Left cardiac atrium (tissue), 4 donors: ENCODE measurements around the gene TARS1. TPM values are rescaled to one million over a fixed set of nuclear protein-coding genes. Genes with fewer than 3 reads are reported as not detected.
"Not testable (repeated sequence)": the region's sequence is repeated elsewhere in the genome, so short reads cannot be mapped to it uniquely, and the experiment has no call there.

Source experiments
- ATAC-seq, 2 donors: fragments of 200-7000 bp; cut with Tn5 transposase; one replicate each; pipeline ENCODE4 v1.9.1; 2020; ENCODE audit warnings: mild to moderate bottlenecking in 2 of 2, moderate library complexity in 2 of 2
- DNase-seq: peaks from one replicate; pipeline ENCODE4 v3.0.0-alpha.2; 2020
- intact Hi-C, 2 donors: fragments of 100-400 bp; cut with DNase I; formaldehyde crosslinking; loops; one replicate each; pipeline versions ENCODE4 v1.14.1 to v1.15.1; 2022 to 2023
- total RNA-seq, 2 donors: library from RNA; stranded (reverse); fragmentation: NEBNext Ultra II Directional; extraction: Animal tissue kit (Norgen Biotek cat#: 25700); gene quantifications; one replicate each; pipeline ENCODE4 v1.2.1, GENCODE V29; 2021
- donor health status: DM: no; HTN: yes; CAD: no.
- donor health status: DM: no; HTN: yes; CAD: no; lungs with severe emphysema.
- donor health status: DM: yes; HTN: yes; CAD: no.
- donor health status: Dilated cardiomyopathy.

Gene TARS1
- total RNA-seq, 2 donors from 2014 or later = 57.3 to 86.0 TPM

DNA sequence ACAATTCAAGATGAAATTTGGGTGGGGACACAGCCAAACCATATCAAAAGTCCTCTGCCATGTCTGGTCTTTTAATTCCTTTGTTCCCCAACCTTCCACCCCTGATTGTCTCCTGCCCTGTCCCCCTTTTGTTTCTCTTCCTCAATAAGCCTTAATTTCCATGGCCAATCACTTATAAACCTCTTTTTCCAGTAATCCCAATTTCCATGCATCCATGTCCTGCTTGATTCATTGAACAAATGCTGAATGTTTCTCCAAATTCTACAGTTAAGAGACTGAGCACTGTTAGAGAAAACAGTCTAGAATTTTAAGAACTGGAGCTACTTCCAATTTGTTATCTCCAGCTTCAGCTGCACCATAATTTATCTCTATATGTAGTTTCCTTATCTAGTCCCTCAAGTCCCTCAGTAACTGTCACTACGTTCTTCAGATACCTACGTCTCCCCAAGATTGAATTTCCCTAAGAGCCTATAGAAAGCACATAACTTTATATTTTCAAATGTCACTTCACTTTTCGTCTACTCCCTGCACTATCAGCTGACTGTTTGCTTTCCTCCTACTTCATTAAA lies 34.2 kb downstream of the TARS1 start:
- intact Hi-C loops = no loop called here
- ATAC-seq (no peak), DNase-seq (no peak)

DNA sequence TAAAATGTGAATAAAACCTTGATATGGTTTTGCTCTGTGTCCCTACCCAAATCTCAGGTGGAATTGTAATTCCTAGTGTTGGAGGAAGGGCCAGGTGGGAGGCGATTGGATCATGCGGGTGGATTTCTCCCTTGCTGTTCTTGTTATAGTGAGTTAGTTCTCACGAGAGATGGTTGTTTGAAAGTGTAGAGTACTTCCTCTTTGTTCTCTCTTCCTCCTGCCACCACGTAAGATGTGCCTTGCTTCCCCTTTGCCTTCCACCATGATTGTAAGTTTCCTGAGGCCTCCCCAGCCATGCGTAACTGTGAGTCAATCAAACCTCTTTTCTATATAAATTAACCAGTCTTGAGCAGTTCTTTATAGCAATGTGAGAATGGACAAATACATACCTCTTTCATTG lies 34.9 kb downstream of the TARS1 start:
- no peak for ATAC-seq
- intact Hi-C loops = no loop called here
- no peak for DNase-seq

GRCh38 chr5:33476992-33477391 lies 36.2 kb downstream of the TARS1 start:
- ATAC-seq = no peak
- intact Hi-C loops = no loop called here
- no peak for DNase-seq

DNA sequence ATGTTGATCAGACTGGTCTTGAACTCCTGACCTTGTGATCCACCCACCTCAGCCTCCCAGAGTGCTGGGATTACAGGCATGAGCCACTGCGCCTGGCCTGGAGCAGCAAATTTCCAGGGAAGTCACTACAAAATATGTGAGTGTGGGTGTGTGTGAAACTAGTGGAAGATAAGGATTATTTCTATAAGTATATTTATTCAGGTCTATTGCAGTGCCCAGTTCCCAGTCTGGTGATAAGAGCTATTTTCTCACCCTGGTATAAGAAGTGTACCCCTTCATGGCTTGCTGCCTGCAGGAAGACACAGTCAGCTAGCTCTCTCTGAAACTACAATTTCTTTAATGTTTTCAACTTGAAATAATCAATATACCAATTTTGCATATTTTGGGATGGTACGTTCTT lies 37.1 kb downstream of the TARS1 start:
- DNase-seq (no peak), ATAC-seq (no peak)
- intact Hi-C loops = no loop called here

DNA sequence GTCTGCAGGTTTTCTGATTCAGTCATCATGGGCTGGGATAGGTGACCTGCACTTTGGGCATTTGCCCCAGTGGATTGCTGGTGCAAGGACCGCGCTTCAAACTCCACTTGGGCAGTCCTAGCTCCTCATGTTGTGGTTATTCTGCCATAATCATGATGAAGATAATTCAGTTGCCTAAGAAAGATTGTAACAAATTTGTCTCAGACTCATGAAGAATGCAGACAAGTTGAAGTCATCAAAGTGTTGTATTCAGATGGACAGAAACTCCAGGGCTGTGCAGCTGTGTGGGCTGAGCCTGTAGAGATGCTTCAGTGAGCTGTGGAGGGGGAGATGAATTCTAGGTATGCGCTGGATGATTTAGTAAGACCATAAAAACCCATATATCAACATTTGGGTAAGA lies 38.5 kb downstream of the TARS1 start:
- ATAC-seq (no peak), DNase-seq (no peak)
- intact Hi-C loops = no loop called here

DNA sequence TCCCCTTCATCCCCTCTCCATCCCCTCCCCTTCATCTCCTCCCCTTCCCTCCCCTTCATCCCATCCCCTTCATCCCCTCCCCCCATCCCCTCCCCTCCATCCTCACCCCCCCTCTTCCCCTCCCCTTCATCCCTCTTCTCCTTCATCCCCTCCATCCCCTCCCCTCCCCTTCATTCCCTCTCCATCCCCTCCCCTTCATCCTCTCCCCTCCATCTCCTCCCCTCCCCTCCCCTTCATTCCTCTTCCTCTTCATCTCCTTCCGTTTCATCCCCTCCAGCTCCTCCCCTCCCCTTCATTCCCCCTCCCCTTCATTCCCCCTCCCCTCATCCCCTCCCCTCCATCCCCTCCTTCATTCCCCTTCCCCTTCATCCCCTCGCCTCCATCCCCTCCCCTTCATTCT lies 40.1 kb downstream of the TARS1 start:
- intact Hi-C loops = no loop called here
- ATAC-seq (no peak), DNase-seq (no peak)

DNA sequence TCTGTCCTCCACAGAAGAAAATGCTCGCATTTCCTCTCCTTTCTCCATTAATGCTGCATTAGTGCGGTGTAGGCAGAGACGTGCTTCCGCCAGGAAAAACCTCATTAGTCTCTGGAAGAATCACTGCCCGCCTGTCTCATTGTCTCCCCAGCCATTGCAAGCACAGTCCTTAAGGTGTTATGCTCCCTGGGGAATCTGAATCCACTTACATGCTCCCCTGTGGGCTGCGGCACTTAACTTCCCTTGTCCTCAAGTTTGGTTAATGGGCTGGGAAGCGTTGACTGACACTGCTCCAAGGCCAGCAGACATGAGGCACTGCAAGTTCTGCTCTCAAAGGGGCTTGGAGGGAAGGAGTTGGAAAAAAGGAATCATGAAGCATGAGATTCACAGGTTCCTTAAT lies 41.6 kb downstream of the TARS1 start:
- no peak for ATAC-seq
- DNase-seq = no peak
- intact Hi-C loops = no loop called here

DNA sequence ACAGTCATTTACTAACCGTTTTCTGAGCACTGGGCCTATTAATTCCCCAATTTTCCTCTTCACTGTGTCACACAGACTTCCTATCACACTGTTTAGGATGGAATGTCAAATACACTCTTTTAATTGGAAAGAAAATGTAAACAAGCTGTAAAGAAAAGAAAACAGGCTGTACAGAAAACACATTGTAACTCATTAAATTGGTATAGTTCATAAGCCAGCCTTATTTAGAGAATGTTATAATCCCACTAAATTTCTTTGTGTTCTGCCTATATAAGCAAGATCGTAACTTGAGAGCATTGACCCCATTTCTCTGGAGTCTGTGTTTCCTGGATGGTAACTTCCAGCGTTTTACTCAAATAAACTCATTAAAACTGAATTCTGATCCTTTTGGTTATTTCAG lies 46.5 kb downstream of the TARS1 start:
- intact Hi-C loops = no loop called here
- DNase-seq = no peak
- ATAC-seq = no peak

- ATAC-seq (no peak), DNase-seq (no peak)
- intact Hi-C loops = no loop called here
Measured at GRCh38 chr5:33488558-33489355, 48.0 kb downstream of the TARS1 start.

DNA sequence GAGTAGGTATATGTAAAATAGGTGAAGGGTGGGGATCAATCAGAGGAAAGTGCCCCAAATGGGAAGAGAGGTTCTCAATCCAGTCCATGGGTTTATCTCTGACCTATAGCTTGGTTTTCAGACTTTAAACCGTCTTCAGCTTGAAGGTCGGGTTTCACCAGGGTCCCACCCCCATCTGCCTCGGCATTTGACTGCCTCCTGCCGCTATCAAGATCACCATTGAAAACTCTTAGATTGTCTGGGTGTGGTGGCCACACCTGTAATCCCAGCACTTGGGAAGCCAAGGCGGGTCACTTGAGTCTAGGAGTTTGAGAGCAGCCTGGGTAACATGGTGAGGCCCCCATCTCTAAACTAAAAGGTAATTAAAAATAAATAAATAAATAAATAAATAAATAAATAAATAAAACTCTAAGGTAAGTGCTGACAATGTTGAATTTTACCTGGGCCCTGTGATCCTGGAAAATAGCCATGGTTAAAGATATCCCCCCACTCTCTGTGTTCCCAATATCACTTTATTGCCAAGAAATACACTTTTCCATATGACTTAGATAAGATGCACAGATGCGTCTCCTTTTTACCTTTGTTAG lies 48.8 kb downstream of the TARS1 start:
- ATAC-seq (no peak), DNase-seq (no peak)
- intact Hi-C loops = no loop called here

DNA sequence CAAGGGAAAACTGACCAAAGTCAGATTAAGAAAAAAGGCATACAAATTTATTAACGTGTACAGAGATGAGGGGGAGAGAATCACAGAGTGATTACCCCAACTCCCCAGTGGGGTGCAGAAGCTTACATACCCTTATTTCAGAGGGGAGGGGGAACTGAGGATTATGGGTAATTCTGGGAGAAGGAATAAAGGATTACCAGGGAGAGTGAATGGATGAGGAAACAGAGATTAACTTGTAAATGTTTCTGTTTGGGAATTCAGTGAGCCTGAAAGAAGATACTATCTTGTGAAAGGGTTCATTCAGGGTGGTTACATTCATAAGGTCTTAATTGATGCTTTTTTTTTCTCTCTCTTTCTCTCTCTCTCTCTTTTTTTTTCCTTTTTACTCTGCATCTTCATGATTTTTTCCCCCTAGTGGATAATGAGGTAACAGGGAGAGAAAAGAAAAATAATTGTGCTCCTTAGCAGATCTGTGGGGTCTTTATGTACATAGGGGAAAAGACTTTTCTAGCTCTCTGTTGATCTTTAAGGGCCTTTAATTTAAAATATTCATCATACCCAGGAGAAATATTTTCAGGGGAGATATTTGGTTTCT lies 49.4 kb downstream of the TARS1 start:
- intact Hi-C loops = no loop called here
- ATAC-seq = no peak

GRCh38 chr5:33491941-33492340 lies 51.2 kb downstream of the TARS1 start:
- intact Hi-C loops = no loop called here
- DNase-seq = no peak
- ATAC-seq = no peak

More for the DNA sequence above, 49.4 kb downstream of the TARS1 start:
- DNase-seq = no peak

GRCh38 chr5:33494466-33494865 lies 53.7 kb downstream of the TARS1 start:
- ATAC-seq (no peak), DNase-seq (no peak)
- intact Hi-C loops = no loop called here

GRCh38 chr5:33501260-33501659 lies 60.5 kb downstream of the TARS1 start:
- ATAC-seq (no peak), DNase-seq (no peak)
- intact Hi-C loops = no loop called here

- ATAC-seq (no peak), DNase-seq (no peak)
- intact Hi-C loops = no loop called here
Measured at GRCh38 chr5:33501899-33502298, 61.1 kb downstream of the TARS1 start.

DNA sequence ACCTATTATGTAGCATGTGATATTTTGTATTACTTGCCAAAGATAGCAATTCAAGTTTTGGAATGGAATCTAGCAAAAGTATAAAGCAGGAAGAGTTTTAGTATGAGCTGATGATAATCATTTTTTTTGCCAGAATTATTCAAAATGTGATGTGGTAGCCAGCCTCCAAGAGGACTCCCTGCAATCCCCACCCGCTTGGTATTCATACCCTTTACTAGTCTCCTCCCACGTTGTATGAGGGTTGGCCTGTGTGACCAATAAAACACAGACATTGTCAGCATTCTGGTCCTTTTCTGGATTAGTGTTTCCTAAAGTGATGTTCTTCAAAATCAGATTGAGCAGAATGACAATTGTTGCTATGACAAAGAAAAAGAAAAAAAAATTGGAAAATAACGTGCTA lies 63.8 kb downstream of the TARS1 start:
- ATAC-seq (no peak), DNase-seq (no peak)
- intact Hi-C loops = no loop called here

DNA sequence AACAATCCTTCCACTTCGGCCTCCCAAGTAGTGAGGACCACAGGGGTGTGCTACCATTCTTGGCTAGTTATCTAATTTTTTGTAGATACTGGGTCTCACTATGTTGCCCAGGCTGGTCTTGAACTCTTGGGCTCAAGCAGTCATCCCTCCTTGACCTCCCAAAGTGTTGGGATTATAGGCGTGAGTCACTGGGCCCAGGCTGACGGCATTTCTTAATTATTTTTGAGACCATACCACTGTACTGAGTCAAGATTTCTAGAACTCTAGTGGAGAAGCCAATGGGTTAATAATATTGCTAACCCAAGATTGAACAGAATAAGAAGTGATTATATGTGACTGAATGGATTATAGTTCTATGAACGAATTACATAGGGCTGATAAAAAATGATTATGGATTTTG lies 66.7 kb downstream of the TARS1 start:
- intact Hi-C loops = no loop called here
- DNase-seq (no peak), ATAC-seq (no peak)

GRCh38 chr5:33509036-33509435 lies 68.3 kb downstream of the TARS1 start:
- DNase-seq (no peak), ATAC-seq (no peak)
- intact Hi-C loops = no loop called here

GRCh38 chr5:33513462-33514185 lies 72.9 kb downstream of the TARS1 start:
- intact Hi-C loops = no loop called here
- DNase-seq = no peak
- peak in 1 of 2 donors; percentile 65 for ATAC-seq

GRCh38 chr5:33515366-33515765 lies 74.6 kb downstream of the TARS1 start:
- ATAC-seq, intact Hi-C loops, DNase-seq: not testable (repeated sequence)
